ENCODE measurements around the gene AURKAIP1. TPM values are rescaled to one million over a fixed set of nuclear protein-coding genes. Genes with fewer than 3 reads are reported as not detected.

The AURKAIP1 gene
- total and polyA plus RNA-seq, 9 of the 15 experiments (the other 6 are each of a cell fraction or from before 2014, with no cell fraction given): 7.8 to 478 (median 92.0) TPM

GRCh38 chr1:1358433-1359271, 16.4 kb downstream of the AURKAIP1 start, which contains the start of gene MXRA8 (continued):
- TF ChIP-seq REST (IDR thresholded peaks at IDR 0.05; ENCODE audit: borderline replicate concordance) (peak; percentile 62; the same call in 1 of the 2 replicates), REST (CRISPR knock-in tag; IDR thresholded peaks at IDR 0.05; ENCODE audit: low read depth) (no peak), RBM14 (IDR thresholded peaks at IDR 0.05; ENCODE audit: borderline replicate concordance, insufficient read depth, low read depth, low read length) (no peak), TBP (optimal IDR thresholded peaks at IDR 0.05; ENCODE audit: low read depth, low read length) (peak; percentile 16), ZNF740 (CRISPR knock-in tag; IDR thresholded peaks at IDR 0.05) (no peak), ZNF740 (tag; IDR thresholded peaks at IDR 0.05) (peak in 1 of 2 experiments; percentile 62; a peak in 1 of 4 replicates), ARHGAP35 (IDR thresholded peaks at IDR 0.05; ENCODE audit: partially characterized antibody) (no peak), MAX (CRISPR knock-in tag; IDR thresholded peaks at IDR 0.05) (peak; percentile 46; the same call in 1 of the 2 replicates)

Measured in K562 (cell line).